ENCODE measurements around the gene BARD1. TPM values are rescaled to one million over a fixed set of nuclear protein-coding genes. Genes with fewer than 3 reads are reported as not detected.

Gene BARD1
- total and polyA plus RNA-seq, 4 donors = 0.54 to 11.3 (median 3.0) TPM

- H3K4me1 ChIP-seq (ENCODE audit: control insufficient read depth in 4 of 4, insufficient read depth in 4 of 4, low read length in 3 of 4) = peaks cover 0 to 23% (median 4%) of the 10 kb centered on the region in 4 donors
- H3K36me3 ChIP-seq (ENCODE audit: control insufficient read depth in 4 of 4, insufficient read depth in 3 of 4, low read depth in 1 of 4, low read length in 3 of 4) = no peaks in the 10 kb centered on the region
- peak; percentile 100 for DNase-seq (ENCODE audit: low spot score)
- no peaks in the 10 kb centered on the region for H3K27me3 ChIP-seq (ENCODE audit: control insufficient read depth in 4 of 4, insufficient read depth in 4 of 4, low read length in 3 of 4)
- H3K27ac ChIP-seq (ENCODE audit: low read depth in 1 of 2, low read length in 2 of 2) = peak overlapping the region; percentile 18 to 88
- H3K9me3 ChIP-seq (ENCODE audit: control insufficient read depth in 4 of 4, low read length in 3 of 4) = no peaks in the 10 kb centered on the region
- H3K4me3 ChIP-seq (ENCODE audit: low read depth in 1 of 3, low read length in 3 of 3) = peak overlapping the region; percentile 57 to 72 (median 68)
- TF ChIP-seq FOXA1 (IDR thresholded peaks at IDR 0.05) = peak; percentile 21
- no peak for TF ChIP-seq NR2F2 (IDR thresholded peaks at IDR 0.05)
- TF ChIP-seq YY1 (IDR thresholded peaks at IDR 0.05) = peak; percentile 43
- no peak for TF ChIP-seq HNF4G (IDR thresholded peaks at IDR 0.05)
- peak in 1 of 2 donors; percentile 7 for TF ChIP-seq RXRA (IDR thresholded peaks at IDR 0.05)
- no peak for TF ChIP-seq TAF1 (conservative IDR thresholded peaks at IDR 0.05)
- TF ChIP-seq RAD21 (IDR thresholded peaks at IDR 0.05) = no peak
- TF ChIP-seq FOXA2 (IDR thresholded peaks at IDR 0.05) = no peak
- no peak for TF ChIP-seq CTCF (IDR thresholded peaks at IDR 0.05; ENCODE audit: low read depth, low read length, missing input control)
- no peak for TF ChIP-seq REST (IDR thresholded peaks at IDR 0.05)
- TF ChIP-seq ATF3 (IDR thresholded peaks at IDR 0.05) = no peak
- TF ChIP-seq EGR1 (IDR thresholded peaks at IDR 0.05; ENCODE audit: low read depth in 2 of 2) = no peak
- no peak for TF ChIP-seq HNF4A (conservative IDR thresholded peaks at IDR 0.05)
- no peak for TF ChIP-seq GABPA (IDR thresholded peaks at IDR 0.05 in 1 of 2, conservative IDR thresholded peaks at IDR 0.05 in 1 of 2)
- TF ChIP-seq ZBTB33 (IDR thresholded peaks at IDR 0.05) = peak; percentile 85
- TF ChIP-seq SP1 (IDR thresholded peaks at IDR 0.05) = peak; percentile 81
- TF ChIP-seq MAX (IDR thresholded peaks at IDR 0.05) = peak; percentile 37
- peak in 1 of 2 donors; percentile 12 for TF ChIP-seq JUND (IDR thresholded peaks at IDR 0.05)
- WGBS = 1% methylated on average over 63 of the region's 63 CpGs
- H3K9ac ChIP-seq (ENCODE audit: low read depth in 1 of 2, low read length in 2 of 2) = peak overlapping the region; percentile 66 to 72
Observed at GRCh38 chr2:214809751-214810564, 475 bp upstream of the BARD1 start.

Data from liver (tissue), 9 donors.